Kidney (tissue), 14 donors: ENCODE results near the gene TES. TPM values are rescaled to one million over a fixed set of nuclear protein-coding genes. Genes with fewer than 3 reads are reported as not detected.

Experiments
- DNase-seq, 5 donors: peaks; one replicate each; pipeline ENCODE4 v3.0.0-alpha.2; 2013 to 2020
- FAIRE-seq: peaks from 2 replicates; lab custom pipeline; 2012; peaks lifted over from hg19 to GRCh38; lab: Jason Lieb, UNC
- H3K27ac ChIP-seq, 2 donors: one replicate each; pipeline ENCODE4 v1.7.0; 2013; ENCODE audit warnings: low read depth in 2 of 2, low read length in 2 of 2, inconsistent platforms in 1 of 2
- H3K27me3 ChIP-seq: one replicate; pipeline ENCODE4 v1.7.1; 2013; ENCODE audit warnings: low read length, inconsistent platforms; ENCODE audit not compliant: control insufficient read depth, insufficient read depth
- H3K36me3 ChIP-seq, 3 donors: one replicate each; pipeline versions ENCODE4 v1.7.0 to v1.7.1; 2013; ENCODE audit warnings: low read length in 3 of 3, control low read depth in 1 of 3, inconsistent platforms in 1 of 3; ENCODE audit not compliant: insufficient read depth in 3 of 3, control insufficient read depth in 2 of 3
- H3K4me1 ChIP-seq, 3 donors: one replicate each; pipeline versions ENCODE4 v1.7.0 to v1.7.1; 2013; ENCODE audit warnings: low read length in 3 of 3, inconsistent platforms in 1 of 3, low read depth in 1 of 3; ENCODE audit not compliant: control insufficient read depth in 2 of 3, insufficient read depth in 2 of 3
- H3K4me3 ChIP-seq, 3 donors: one replicate each; pipeline versions ENCODE4 v1.7.0 to v1.8.1; 2013; ENCODE audit warnings: low read length in 3 of 3, control low read depth in 1 of 3, inconsistent platforms in 1 of 3
- H3K9ac ChIP-seq, 3 donors: one replicate each; pipeline versions ENCODE4 v1.7.0 to v1.7.1; 2013; ENCODE audit warnings: low read length in 3 of 3, control low read depth in 1 of 3, inconsistent platforms in 1 of 3
- H3K9me3 ChIP-seq, 3 donors: one replicate each; pipeline versions ENCODE4 v1.7.0 to v1.7.1; 2013; ENCODE audit warnings: low read length in 3 of 3, control low read depth in 1 of 3, inconsistent platforms in 1 of 3; ENCODE audit not compliant: control insufficient read depth in 2 of 3, insufficient read depth in 1 of 3
- intact Hi-C: fragments of 100-400 bp; cut with DNase I; formaldehyde crosslinking; loops from one replicate; pipeline ENCODE4 v1.11.1; 2022
- polyA plus RNA-seq: library from polyadenylated mRNA; stranded (reverse); fragments of 350-450 nt; fragmentation: Illumina TruSeq; extraction: RNeasy Lipid Tissue Mini Kit (QIAGEN cat#74804); gene quantifications from one replicate; pipeline ENCODE4 v1.2.3, GENCODE V29; 2014; ENCODE audit warnings: low read depth, low replicate concordance; ENCODE audit not compliant: insufficient read depth
- total RNA-seq: library from RNA; stranded (reverse); fragmentation: NEBNext Ultra II Directional; extraction: Animal tissue kit (Norgen Biotek cat#: 25700); gene quantifications from one replicate; pipeline ENCODE4 v1.2.1, GENCODE V29; 2021
- TF ChIP-seq, protein P1 (sequence below): IDR thresholded peaks from 3 replicates; pipeline ENCODE4 v1.5.1; 2012; ENCODE audit warnings: mild to moderate bottlenecking, moderate library complexity, borderline replicate concordance; ENCODE audit not compliant: insufficient read depth; ENCODE audit errors: extremely low read depth
- donor health status: control.
- donor health status: control.
- donor health status: control.
- donor health status: control.
- donor health status: control.
- donor health status: DM: yes; HTN: yes; CAD: no.
- donor health status: Normal renal cell carcinoma (clear cell type).

TES gene
- total and polyA plus RNA-seq, 2 donors from 2014 or later = 21.5 to 108 TPM

DNA sequence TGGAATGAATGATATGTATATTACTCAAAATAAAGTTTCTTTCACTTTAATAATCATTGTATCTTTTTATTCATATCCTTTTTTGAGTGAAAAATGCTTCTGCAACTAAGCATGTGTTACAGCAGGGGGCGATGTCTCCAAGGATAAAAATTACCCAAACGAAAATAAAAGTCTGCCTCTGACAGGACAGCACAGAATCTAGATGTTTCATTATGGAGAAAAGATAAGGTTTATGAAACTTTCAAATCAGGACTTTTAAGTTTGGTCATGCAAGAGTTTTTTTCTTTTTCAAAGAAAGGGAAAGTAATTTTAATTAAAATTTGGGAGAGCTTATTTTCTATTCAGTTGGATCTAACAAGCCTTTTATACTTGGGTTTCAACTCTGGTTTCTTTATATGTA is 48.4 kb downstream of the TES start:
- Histone ChIP-seq H3K4me1 (no peaks in the 10 kb centered on the region), H3K27me3 (no peaks in the 10 kb centered on the region), H3K4me3 (no peak overlapping the region), H3K27ac (no peak overlapping the region), H3K9me3 (no peaks in the 10 kb centered on the region), H3K9ac (no peak overlapping the region), H3K36me3 (no peaks in the 10 kb centered on the region)
- intact Hi-C loops = loop anchor here (5.0 kb wide), 1 partner anchor 329 kb away; no protein-coding TSS in a partner anchor
- DNase-seq (peak in 3 of 5 donors; percentile 25 to 70 (median 66)), FAIRE-seq (peak; percentile 98)
- TF ChIP-seq, protein P1, sequence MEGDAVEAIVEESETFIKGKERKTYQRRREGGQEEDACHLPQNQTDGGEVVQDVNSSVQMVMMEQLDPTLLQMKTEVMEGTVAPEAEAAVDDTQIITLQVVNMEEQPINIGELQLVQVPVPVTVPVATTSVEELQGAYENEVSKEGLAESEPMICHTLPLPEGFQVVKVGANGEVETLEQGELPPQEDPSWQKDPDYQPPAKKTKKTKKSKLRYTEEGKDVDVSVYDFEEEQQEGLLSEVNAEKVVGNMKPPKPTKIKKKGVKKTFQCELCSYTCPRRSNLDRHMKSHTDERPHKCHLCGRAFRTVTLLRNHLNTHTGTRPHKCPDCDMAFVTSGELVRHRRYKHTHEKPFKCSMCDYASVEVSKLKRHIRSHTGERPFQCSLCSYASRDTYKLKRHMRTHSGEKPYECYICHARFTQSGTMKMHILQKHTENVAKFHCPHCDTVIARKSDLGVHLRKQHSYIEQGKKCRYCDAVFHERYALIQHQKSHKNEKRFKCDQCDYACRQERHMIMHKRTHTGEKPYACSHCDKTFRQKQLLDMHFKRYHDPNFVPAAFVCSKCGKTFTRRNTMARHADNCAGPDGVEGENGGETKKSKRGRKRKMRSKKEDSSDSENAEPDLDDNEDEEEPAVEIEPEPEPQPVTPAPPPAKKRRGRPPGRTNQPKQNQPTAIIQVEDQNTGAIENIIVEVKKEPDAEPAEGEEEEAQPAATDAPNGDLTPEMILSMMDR = peak; percentile 88

DNA sequence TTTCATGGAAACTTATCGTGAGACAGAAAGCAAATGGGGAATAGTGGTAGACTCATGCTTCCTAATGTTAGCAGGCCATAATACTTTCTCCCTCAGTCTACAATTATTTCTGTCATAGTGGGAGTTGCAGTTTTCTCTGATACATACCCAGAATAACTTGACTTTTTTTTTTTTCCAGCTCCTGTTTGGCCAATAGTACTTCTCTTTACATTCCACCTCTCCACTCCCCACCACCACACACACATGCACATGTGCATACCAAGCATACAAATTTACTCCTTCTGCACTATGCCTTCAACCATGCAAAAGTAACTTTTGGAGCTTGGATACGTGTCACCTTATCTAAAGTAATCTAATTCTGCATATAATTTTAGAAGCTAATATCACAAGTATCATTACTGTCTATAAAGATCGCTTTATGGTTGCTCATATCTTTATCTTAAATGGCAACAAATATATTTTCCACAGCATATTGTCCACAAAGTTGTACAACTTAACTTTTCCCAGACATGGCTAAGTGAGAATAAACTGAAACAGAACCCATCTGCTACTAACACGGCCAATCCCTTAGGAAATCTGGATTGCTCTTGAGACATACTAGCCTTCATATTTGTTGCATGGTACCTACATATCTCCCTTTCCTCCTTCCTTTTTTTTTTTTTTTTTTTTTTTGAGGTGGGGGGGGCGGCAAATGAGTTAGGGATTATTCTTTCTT is 49.0 kb downstream of the TES start:
- H3K4me1 ChIP-seq = no peaks in the 10 kb centered on the region
- FAIRE-seq = no peak
- H3K27ac ChIP-seq = no peak overlapping the region
- no peak overlapping the region for H3K9ac ChIP-seq
- no peaks in the 10 kb centered on the region for H3K9me3 ChIP-seq
- TF ChIP-seq, protein P1 = no peak
- no peak overlapping the region for H3K4me3 ChIP-seq
- H3K36me3 ChIP-seq = no peaks in the 10 kb centered on the region
- H3K27me3 ChIP-seq = no peaks in the 10 kb centered on the region
- no peak for DNase-seq
- intact Hi-C loops = loop anchor here (5.0 kb wide), 1 partner anchor 328 kb away; no protein-coding TSS in a partner anchor

DNA sequence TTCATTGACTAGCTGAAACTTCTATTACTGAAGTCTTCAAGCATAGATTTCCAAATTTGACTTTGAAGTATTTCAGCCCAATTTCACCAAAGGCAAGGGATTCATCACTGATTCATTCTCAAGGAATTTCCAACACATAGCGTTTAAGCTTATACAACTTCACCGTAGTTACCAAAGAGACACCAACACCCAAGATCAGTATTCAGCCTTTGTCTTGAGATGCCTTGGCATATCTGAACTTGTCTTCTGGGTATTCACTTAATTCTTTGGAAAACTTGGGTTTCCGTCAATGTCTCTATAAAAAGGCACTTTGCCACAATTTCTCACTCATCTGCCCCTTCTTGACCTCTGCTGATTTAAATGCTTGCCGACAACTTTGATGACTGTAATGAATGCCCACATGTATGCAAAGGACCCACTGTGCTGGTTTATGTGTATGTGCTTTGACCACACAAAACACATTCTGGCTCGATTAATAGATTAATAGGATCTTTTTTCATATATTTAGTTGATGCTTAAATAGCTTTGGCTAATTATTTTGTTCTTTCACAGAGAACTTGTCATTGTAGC is 49.6 kb downstream of the TES start:
- DNase-seq (no peak), FAIRE-seq (no peak)
- no peaks in the 10 kb centered on the region for H3K9me3 ChIP-seq
- no peak overlapping the region for H3K27ac ChIP-seq
- intact Hi-C loops = loop anchor here (5.0 kb wide), 1 partner anchor 327 kb away; no protein-coding TSS in a partner anchor
- H3K9ac ChIP-seq = no peak overlapping the region
- H3K36me3 ChIP-seq = no peaks in the 10 kb centered on the region
- no peaks in the 10 kb centered on the region for H3K4me1 ChIP-seq
- TF ChIP-seq, protein P1 = no peak
- no peaks in the 10 kb centered on the region for H3K27me3 ChIP-seq
- H3K4me3 ChIP-seq = no peak overlapping the region
